NCI-H2171 treated with DMSO at 0.1 percent for 48 hours (cell line): ENCODE results near the gene TCERG1L.

Experiments
- DNase-seq: peaks from one replicate; lab custom pipeline; 2025; lab: John Stamatoyannopoulos, UW

TCERG1L gene

GRCh38 chr10:131226446-131227162 lies 84.9 kb downstream of the TCERG1L start:
- no peak for DNase-seq

- no peak for DNase-seq
These were observed 87.4 kb downstream of the TCERG1L start for GRCh38 chr10:131224106-131224505.

GRCh38 chr10:131223422-131223821 lies 88.1 kb downstream of the TCERG1L start:
- DNase-seq: no peak

- DNase-seq: no peak
These were observed 88.5 kb downstream of the TCERG1L start for GRCh38 chr10:131222986-131223385.

GRCh38 chr10:131221632-131222277 lies 89.8 kb downstream of the TCERG1L start:
- no peak for DNase-seq

GRCh38 chr10:131220601-131221171 lies 90.8 kb downstream of the TCERG1L start:
- no peak for DNase-seq

- no peak for DNase-seq
These were observed 91.5 kb downstream of the TCERG1L start for GRCh38 chr10:131219955-131220489.

GRCh38 chr10:131219584-131219886 lies 92.0 kb downstream of the TCERG1L start:
- DNase-seq: no peak

GRCh38 chr10:131218811-131219583 lies 92.5 kb downstream of the TCERG1L start:
- no peak for DNase-seq

GRCh38 chr10:131216681-131217230 lies 94.8 kb downstream of the TCERG1L start:
- DNase-seq: no peak

GRCh38 chr10:131215776-131216175 lies 95.7 kb downstream of the TCERG1L start:
- no peak for DNase-seq

GRCh38 chr10:131214521-131215244 lies 96.8 kb downstream of the TCERG1L start:
- DNase-seq: no peak

- DNase-seq: no peak
These were observed 97.6 kb downstream of the TCERG1L start for GRCh38 chr10:131213741-131214505.

- no peak for DNase-seq
These were observed 98.7 kb downstream of the TCERG1L start for GRCh38 chr10:131212763-131213325.

- DNase-seq: no peak
These were observed 99.4 kb downstream of the TCERG1L start for GRCh38 chr10:131211965-131212619.

- no peak for DNase-seq
These were observed 100.0 kb downstream of the TCERG1L start for GRCh38 chr10:131211559-131211958.

- DNase-seq: no peak
These were observed 100.4 kb downstream of the TCERG1L start for GRCh38 chr10:131211146-131211545.

- DNase-seq: no peak
These were observed 101.3 kb downstream of the TCERG1L start for GRCh38 chr10:131210181-131210580.

GRCh38 chr10:131207584-131208532 lies 103.7 kb downstream of the TCERG1L start:
- DNase-seq: no peak
